GM19455 (cell line): Measurements from ENCODE around the gene SND1.

Source experiments
- ATAC-seq: cut with Tn5 transposase; IDR thresholded peaks from one replicate; pipeline ENCODE4 v1.9.1; 2021; ENCODE audit not compliant: unreplicated experiment

The SND1 gene

DNA sequence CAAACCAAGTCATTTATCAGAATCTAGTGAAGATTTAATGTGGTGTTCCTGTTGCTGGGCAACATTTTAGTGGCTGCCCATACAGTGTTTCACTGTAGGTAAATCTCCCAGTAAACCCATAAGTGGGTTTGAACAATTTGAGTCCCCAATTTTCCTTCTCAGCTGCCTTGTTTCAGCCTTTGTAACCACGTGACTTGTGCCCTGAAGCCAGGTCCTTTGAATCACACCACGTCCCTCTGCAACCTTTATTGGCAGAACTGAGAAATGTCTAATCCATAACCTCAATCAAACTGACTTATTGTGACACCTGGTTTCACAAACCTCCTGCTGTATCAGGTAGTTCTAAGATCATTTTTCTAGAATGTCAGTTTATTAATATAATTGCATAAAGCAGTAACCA is 30.1 kb downstream of the SND1 start:
- ATAC-seq: no peak

- peak; percentile 54 for ATAC-seq
Observed at GRCh38 chr7:127683776-127684681, 32.0 kb downstream of the SND1 start.

- no peak for ATAC-seq
Observed at GRCh38 chr7:127689194-127689772, 37.3 kb downstream of the SND1 start.

GRCh38 chr7:127690337-127690736 is 38.3 kb downstream of the SND1 start:
- ATAC-seq: no peak

DNA sequence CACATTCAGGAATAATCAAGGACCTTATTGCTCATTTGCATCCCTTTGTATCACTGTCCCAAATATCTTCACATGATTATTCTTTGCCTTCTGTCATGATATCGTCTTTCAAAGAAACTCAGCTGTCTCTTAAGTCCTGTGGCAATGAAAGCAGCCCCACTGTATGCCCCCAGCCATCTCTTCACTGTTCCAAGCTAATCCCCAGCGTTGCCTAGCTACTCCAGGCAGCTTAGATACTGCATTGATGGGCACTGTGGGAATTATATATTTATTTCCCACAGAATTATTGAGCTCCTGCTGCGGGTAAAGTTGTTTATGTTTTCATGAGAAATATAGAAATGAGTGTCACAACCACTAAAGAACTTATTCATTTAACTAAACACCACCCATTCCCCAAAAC is 38.8 kb downstream of the SND1 start:
- no peak for ATAC-seq

DNA sequence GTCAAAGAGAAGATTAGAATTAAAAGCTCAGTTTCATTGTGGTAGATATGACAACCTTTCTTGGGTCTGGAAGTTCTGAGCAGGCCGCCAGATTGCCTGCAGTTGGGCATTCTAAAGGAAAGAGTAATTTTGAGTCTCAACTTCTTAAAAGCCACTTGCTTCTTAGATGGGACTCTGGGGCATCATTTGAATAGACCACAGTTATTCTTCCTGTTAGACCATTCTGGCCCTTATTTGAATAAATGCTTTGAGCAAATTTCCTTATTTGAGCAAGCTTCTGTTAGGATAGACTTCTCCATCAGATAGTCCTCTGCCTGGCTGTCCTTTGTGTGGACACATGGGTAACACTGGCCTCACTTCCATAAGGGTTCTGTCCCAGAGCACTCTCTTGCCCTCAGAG is 40.2 kb downstream of the SND1 start:
- ATAC-seq: no peak

DNA sequence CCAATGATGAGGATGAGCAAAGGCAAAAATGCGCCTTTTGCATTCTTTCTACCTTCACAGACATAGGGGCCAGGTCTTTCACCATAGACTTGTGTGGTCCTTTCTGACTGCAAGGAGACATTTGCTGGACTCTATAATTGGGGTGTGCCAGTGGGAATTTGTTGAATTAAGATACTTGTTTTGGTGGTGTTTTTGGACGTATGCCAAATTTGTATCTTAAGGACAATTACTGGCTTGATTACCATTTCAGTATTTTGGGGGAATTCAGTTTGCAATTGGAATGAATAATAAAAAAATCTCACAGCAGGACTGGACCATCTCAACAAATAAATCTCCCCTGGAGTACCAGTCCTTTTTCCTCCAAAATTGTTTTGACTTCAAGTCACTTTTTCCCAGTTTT is 47.9 kb downstream of the SND1 start:
- ATAC-seq: no peak

DNA sequence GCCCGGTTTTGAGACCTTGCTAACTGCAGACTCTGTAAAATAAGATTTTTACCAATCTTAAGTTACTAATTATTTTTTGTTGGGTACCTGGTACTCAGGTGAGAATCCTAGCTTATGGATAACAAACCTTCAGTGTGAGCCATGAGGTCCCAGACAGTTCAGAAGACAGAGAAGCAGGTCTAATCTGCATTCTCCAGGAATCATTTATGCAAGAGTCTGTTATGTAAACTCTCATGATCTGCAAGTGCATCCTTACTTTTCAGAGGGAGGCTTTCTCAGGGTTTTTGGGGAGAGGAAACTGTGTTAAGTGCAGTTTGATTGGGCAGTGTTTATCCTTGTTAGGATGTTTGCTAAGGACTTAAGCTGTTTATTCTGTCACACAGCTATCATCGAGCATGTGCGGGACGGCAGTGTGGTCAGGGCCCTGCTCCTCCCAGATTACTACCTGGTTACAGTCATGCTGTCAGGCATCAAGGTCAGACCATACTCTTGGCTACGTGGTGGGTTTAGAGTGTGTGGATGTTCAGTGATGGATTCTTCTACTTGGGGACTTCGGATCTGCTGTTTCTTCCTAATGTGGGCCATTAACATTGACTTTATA is 50.2 kb downstream of the SND1 start:
- no peak for ATAC-seq

GRCh38 chr7:127702938-127703337 is 50.9 kb downstream of the SND1 start:
- no peak for ATAC-seq

GRCh38 chr7:127704211-127704610 is 52.2 kb downstream of the SND1 start:
- no peak for ATAC-seq

GRCh38 chr7:127705461-127705959 is 53.5 kb downstream of the SND1 start:
- ATAC-seq: no peak

DNA sequence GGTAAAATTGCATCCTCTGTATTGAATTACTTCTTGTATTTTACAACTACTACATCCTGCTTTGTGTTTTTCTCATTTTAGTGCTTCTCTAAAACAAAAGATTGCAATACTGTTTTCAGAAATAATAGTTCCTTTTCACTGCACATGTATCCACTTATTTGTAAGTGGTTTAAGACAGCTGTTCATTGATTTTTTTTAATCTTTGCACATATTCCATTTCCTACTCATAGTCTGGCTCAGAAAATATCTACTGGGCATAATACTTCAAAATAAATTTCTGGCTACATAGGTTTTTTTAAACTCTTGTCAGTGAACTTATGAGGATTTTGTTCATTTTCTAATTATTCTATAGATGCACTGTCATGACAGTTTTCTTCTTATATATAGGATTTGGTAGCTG is 54.8 kb downstream of the SND1 start:
- ATAC-seq: no peak

DNA sequence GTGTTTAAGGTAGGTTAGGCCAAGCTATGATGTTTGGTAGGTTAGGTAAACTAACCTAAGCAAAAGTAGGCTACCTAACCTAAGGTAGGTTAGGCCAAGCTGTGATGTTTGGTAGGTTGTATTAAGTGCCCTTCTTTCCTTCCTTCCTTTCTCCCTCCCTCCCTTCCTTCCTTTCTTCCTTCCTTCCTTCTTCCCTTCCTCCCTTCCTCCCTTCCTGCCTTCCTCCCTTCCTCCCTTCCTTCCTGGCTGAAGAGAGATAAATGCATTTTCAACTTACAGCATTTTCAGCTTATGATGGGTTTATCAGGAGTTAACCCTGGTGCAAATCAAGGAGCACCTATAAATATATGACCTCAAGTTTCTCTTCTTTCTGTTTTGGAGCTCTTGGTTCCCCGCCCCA is 56.2 kb downstream of the SND1 start:
- ATAC-seq: no peak

DNA sequence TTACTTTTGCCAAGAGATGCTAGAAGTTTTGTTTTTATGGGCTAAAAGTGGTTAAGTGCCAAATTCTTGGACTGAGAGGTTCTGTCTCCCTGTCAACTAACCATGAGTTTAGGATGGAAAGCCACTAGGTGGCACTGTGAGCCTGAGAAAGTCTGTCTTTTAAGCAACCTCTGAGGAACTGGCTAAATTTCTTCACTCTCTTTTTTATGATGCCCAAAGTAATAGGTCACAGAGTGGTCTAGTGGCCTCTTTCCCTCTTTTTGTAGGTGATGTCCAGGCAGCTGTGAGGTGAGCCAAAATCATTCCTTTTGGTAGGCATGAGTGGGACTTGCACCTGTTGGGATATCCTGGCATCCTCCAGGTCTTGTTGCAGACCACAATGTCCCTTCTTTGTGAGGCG is 56.8 kb downstream of the SND1 start:
- no peak for ATAC-seq

- no peak for ATAC-seq
Observed at GRCh38 chr7:127710635-127711034, 58.6 kb downstream of the SND1 start.

DNA sequence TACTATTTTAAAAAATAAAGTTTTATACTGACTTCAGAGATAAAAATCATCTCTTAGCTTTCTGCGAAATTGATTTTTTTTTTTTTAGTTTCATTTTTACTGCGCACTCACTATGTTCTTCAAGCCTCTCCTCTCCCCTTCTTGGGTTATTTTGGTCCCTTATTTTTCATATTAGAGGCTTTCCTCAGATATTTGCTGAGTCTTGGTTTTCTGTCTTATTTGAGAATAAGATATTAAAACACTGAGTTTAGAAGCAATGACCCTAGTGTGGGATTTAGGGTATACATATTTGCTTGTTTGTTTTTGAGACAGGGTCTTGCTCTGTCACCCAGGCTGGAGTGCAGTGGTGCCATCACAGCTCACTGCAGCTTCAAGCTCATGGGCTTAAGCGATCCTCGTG is 59.9 kb downstream of the SND1 start:
- no peak for ATAC-seq

GRCh38 chr7:127713006-127713405 is 61.0 kb downstream of the SND1 start:
- ATAC-seq: no peak

- ATAC-seq: no peak
Observed at GRCh38 chr7:127713758-127714157, 61.8 kb downstream of the SND1 start.

DNA sequence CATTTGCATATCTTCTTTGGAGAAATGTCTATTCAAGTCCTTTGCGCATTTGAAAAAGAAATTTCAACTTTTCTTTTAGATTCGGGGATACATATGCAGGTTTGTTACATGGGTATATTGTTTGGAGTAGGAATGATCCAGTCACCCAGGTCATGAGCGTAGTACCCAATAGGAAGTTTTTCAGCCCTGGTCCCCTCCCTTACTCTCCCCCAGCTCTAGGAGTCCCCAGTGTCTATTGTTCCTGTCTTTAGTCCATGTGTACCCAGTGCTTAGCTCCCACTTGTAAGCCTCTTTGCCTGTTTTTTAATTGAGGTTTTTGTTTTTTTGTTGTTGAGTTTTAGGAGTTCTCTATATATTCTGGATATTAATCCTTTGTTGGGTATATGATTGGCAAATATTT is 63.3 kb downstream of the SND1 start:
- ATAC-seq: no peak

DNA sequence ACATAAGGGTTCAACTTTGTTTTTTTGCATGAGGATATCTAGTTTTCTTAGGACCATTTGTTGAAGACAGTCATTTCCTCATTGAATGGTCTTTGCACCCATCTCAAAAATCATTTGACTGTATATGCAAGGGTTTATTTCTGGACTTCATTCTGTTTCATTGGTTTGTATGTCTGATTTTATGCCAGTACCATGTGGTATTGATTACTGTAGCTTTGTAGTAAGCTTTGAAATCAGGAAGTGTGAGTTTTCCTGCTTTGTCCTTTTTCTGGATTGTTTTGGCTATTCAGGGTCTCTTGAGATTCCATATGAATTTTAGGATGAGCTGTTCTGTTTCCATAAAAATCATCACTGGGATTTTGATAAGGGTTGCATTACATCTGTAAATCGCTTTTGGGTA is 63.9 kb downstream of the SND1 start:
- ATAC-seq: no peak

GRCh38 chr7:127717502-127718339 is 65.7 kb downstream of the SND1 start:
- ATAC-seq: no peak
